Cardiac muscle cell (in vitro differentiated cells and primary cell): ENCODE results near the gene POLQ. TPM values are rescaled to one million over a fixed set of nuclear protein-coding genes. Genes with fewer than 3 reads are reported as not detected.
"Not testable (repeated sequence)": the region's sequence is repeated elsewhere in the genome, so short reads cannot be mapped to it uniquely, and the experiment has no call there.

Experiments used
- DNase-seq, 2 donors: peaks; one replicate each; pipeline versions ENCODE4 v3.0.0 to v3.0.0-alpha.2; 2010 to 2017; ENCODE audit warnings: low read depth in 1 of 2, low spot score in 1 of 2
- H3K27ac ChIP-seq: fragments of 200-600 bp; sonication (generic); 2 replicates; pipeline ENCODE4 v1.5.1; 2016
- H3K27me3 ChIP-seq: fragments of 200-600 bp; sonication (generic); 2 replicates; pipeline ENCODE4 v1.6.0; 2016; ENCODE audit warnings: control low read depth
- H3K36me3 ChIP-seq: fragments of 200-600 bp; sonication (generic); 2 replicates; pipeline ENCODE4 v1.5.1; 2016; ENCODE audit warnings: control low read depth
- H3K4me1 ChIP-seq: fragments of 200-600 bp; sonication (generic); 2 replicates; pipeline ENCODE4 v1.8.1; 2017; ENCODE audit warnings: low read depth, mild to moderate bottlenecking, mixed run types
- H3K4me3 ChIP-seq: fragments of 200-600 bp; sonication (generic); 2 replicates; pipeline ENCODE4 v1.5.1; 2016; ENCODE audit warnings: mild to moderate bottlenecking
- H3K9me3 ChIP-seq: fragments of 200-600 bp; sonication (generic); 2 replicates; pipeline ENCODE4 v1.5.1; 2017; ENCODE audit warnings: low read depth, mild to moderate bottlenecking, control low read depth
- polyA plus RNA-seq: library from polyadenylated mRNA; unstranded; fragments of >200 nt; fragmentation: Nextera tagmentation; extraction: Ambion mirVana; gene quantifications from 2 replicates; pipeline ENCODE4 v1.2.1, GENCODE V29; 2016
- total RNA-seq: library from RNA; depleted of rRNA; stranded (reverse); fragments of >200 nt; gene quantifications from 2 replicates; pipeline ENCODE4 v1.2.3, GENCODE V29; 2016
- TF ChIP-seq, protein P1 (sequence below): IDR thresholded peaks from 2 replicates; pipeline ENCODE4 v1.5.1; 2012; ENCODE audit warnings: low read depth, mild to moderate bottlenecking, low read length

POLQ gene
- 3.0 and 7.1 TPM in 2 replicates for total RNA-seq
- 2.2 and 2.8 TPM in 2 replicates for polyA plus RNA-seq

- peak; percentile 93 to 97 for DNase-seq
- peak within 1 kb of the TSS; percentile 53 for H3K4me3 ChIP-seq
- H3K4me1 ChIP-seq, result no peaks in the 10 kb centered on the region
- TF ChIP-seq, protein P1, sequence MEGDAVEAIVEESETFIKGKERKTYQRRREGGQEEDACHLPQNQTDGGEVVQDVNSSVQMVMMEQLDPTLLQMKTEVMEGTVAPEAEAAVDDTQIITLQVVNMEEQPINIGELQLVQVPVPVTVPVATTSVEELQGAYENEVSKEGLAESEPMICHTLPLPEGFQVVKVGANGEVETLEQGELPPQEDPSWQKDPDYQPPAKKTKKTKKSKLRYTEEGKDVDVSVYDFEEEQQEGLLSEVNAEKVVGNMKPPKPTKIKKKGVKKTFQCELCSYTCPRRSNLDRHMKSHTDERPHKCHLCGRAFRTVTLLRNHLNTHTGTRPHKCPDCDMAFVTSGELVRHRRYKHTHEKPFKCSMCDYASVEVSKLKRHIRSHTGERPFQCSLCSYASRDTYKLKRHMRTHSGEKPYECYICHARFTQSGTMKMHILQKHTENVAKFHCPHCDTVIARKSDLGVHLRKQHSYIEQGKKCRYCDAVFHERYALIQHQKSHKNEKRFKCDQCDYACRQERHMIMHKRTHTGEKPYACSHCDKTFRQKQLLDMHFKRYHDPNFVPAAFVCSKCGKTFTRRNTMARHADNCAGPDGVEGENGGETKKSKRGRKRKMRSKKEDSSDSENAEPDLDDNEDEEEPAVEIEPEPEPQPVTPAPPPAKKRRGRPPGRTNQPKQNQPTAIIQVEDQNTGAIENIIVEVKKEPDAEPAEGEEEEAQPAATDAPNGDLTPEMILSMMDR, result no peak
- H3K9me3 ChIP-seq, result no peaks in the 10 kb centered on the region
- H3K27ac ChIP-seq, result peak within 1 kb of the TSS; percentile 53
- no peaks in the 10 kb centered on the region for H3K27me3 ChIP-seq
- H3K36me3 ChIP-seq, result no peaks in the 10 kb centered on the region
These were observed at the start of gene POLQ for GRCh38 chr3:121545574-121546455. Gene POLQ (minus strand): TSS chr3:121545988. CDS start chr3:121545877, 111 bp downstream.

- Histone ChIP-seq H3K9me3 (no peaks in the 10 kb centered on the region), H3K27ac (no peak overlapping the region), H3K27me3 (no peaks in the 10 kb centered on the region), H3K36me3 (no peaks in the 10 kb centered on the region), H3K4me3 (no peak overlapping the region), H3K4me1 (peaks cover 40% of the 10 kb centered on the region)
- DNase-seq, result no peak
- TF ChIP-seq, protein P1, result no peak
These were observed 49.1 kb upstream of the POLQ start for GRCh38 chr3:121594850-121595249.

GRCh38 chr3:121593806-121594205 lies 48.0 kb upstream of the POLQ start:
- H3K27me3 ChIP-seq, DNase-seq, H3K9me3 ChIP-seq, H3K36me3 ChIP-seq: not testable (repeated sequence)
- peak overlapping the region; percentile 13 for H3K4me3 ChIP-seq
- peak overlapping the region; percentile 85 for H3K27ac ChIP-seq
- peaks cover 40% of the 10 kb centered on the region for H3K4me1 ChIP-seq

GRCh38 chr3:121592856-121593702 lies 47.3 kb upstream of the POLQ start, which contains the start of gene FBXO40:
Gene FBXO40 (plus strand): TSS chr3:121593379. CDS start chr3:121620576, 27,197 bp downstream.
- Histone ChIP-seq H3K9me3 (no peaks in the 10 kb centered on the region), H3K36me3 (no peaks in the 10 kb centered on the region), H3K4me1 (peaks cover 40% of the 10 kb centered on the region), H3K27me3 (no peaks in the 10 kb centered on the region), H3K4me3 (peak within 1 kb of the TSS; percentile 13), H3K27ac (peak within 1 kb of the TSS; percentile 85)
- TF ChIP-seq, protein P1, result no peak
- DNase-seq, result peak; percentile 2 to 72

GRCh38 chr3:121584418-121584817 lies 38.6 kb upstream of the POLQ start:
- H3K27me3 ChIP-seq, result no peaks in the 10 kb centered on the region
- DNase-seq, result no peak
- TF ChIP-seq, protein P1, result no peak

More at GRCh38 chr3:121584418-121584817, 38.6 kb upstream of the POLQ start:
- no peaks in the 10 kb centered on the region for H3K4me1 ChIP-seq
- no peak overlapping the region for H3K27ac ChIP-seq
- no peak overlapping the region for H3K4me3 ChIP-seq
- H3K36me3 ChIP-seq, result no peaks in the 10 kb centered on the region
- H3K9me3 ChIP-seq, result no peaks in the 10 kb centered on the region
